ENCODE measurements around the gene HBS1L.

DNA sequence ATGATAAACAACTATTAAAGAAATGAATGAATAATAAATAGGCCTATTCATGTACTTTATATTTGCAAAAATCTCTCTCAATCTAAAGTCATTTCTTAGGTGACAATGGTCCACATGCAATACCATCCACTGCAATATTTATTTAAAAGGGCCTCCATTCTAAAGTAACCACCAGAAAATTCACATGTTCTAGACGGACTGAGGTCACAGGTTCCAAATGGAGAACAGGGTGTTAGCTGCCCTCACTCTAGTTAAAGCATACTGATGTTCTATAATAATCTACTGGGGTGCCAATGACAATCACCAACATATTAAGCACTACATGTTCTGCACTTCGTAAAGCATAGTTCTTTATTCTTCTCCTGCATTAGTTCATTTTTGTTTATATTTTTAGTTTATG is 1.2 kb downstream of the HBS1L start:
- TF ChIP-seq POLR2A (IDR thresholded peaks at IDR 0.05; ENCODE audit: low read depth, low read length) (no peak), POLR2AphosphoS5 (IDR thresholded peaks at IDR 0.05; ENCODE audit: low read depth, low read length) (no peak), TAF1 (IDR thresholded peaks at IDR 0.05; ENCODE audit: low read depth, low read length) (no peak), PAX5 (IDR thresholded peaks at IDR 0.05; ENCODE audit: insufficient read depth, low read length, severe bottlenecking) (no peak)
